ENCODE data around the gene SST.

The SST gene

GRCh38 chr3:187669675-187670504 is at the start of gene SST:
SST (minus strand) TSS chr3:187670394; CDS start chr3:187670291, 103 bp downstream.
- no peak for DNase-seq (ENCODE audit: low read depth in 2 of 2)

- no peak for DNase-seq (ENCODE audit: low read depth in 2 of 2)
These were observed 49.6 kb upstream of the SST start for GRCh38 chr3:187719628-187720336.

- no peak for DNase-seq (ENCODE audit: low read depth in 2 of 2)
These were observed 48.6 kb upstream of the SST start for GRCh38 chr3:187718802-187719201.

- no peak for DNase-seq (ENCODE audit: low read depth in 2 of 2)
These were observed 47.4 kb upstream of the SST start for GRCh38 chr3:187717572-187717971.

GRCh38 chr3:187714404-187714979 is 44.3 kb upstream of the SST start:
- DNase-seq (ENCODE audit: low read depth in 2 of 2), result peak; percentile 59 to 65

- DNase-seq (ENCODE audit: low read depth in 2 of 2), result no peak
These were observed 43.3 kb upstream of the SST start for GRCh38 chr3:187713504-187713903.

GRCh38 chr3:187709155-187709554 is 39.0 kb upstream of the SST start:
- no peak for DNase-seq (ENCODE audit: low read depth in 2 of 2)

- DNase-seq (ENCODE audit: low read depth in 2 of 2), result no peak
These were observed 38.5 kb upstream of the SST start for GRCh38 chr3:187708696-187709095.

- DNase-seq (ENCODE audit: low read depth in 2 of 2), result no peak
These were observed 36.8 kb upstream of the SST start for GRCh38 chr3:187706971-187707370.

- DNase-seq (ENCODE audit: low read depth in 2 of 2), result no peak
These were observed 35.0 kb upstream of the SST start for GRCh38 chr3:187705164-187705563.

GRCh38 chr3:187702507-187703033 is 32.4 kb upstream of the SST start, which contains the start of gene RTP2:
RTP2 (minus strand) TSS chr3:187702557; CDS start chr3:187702128, 429 bp downstream.
- no peak for DNase-seq (ENCODE audit: low read depth in 2 of 2)

GRCh38 chr3:187700249-187700648 is 30.1 kb upstream of the SST start:
- DNase-seq (ENCODE audit: low read depth in 2 of 2), result no peak

GRCh38 chr3:187698499-187699399 is 28.6 kb upstream of the SST start:
- DNase-seq (ENCODE audit: low read depth in 2 of 2), result no peak

GRCh38 chr3:187696021-187696420 is 25.8 kb upstream of the SST start:
- no peak for DNase-seq (ENCODE audit: low read depth in 2 of 2)

- DNase-seq (ENCODE audit: low read depth in 2 of 2), result no peak
These were observed 25.3 kb upstream of the SST start for GRCh38 chr3:187695449-187695848.

- no peak for DNase-seq (ENCODE audit: low read depth in 2 of 2)
These were observed 24.6 kb upstream of the SST start for GRCh38 chr3:187694801-187695200.

GRCh38 chr3:187693431-187693830 is 23.2 kb upstream of the SST start:
- DNase-seq (ENCODE audit: low read depth in 2 of 2), result no peak

GRCh38 chr3:187689984-187690383 is 19.8 kb upstream of the SST start:
- DNase-seq (ENCODE audit: low read depth in 2 of 2), result no peak

- no peak for DNase-seq (ENCODE audit: low read depth in 2 of 2)
These were observed 16.6 kb upstream of the SST start for GRCh38 chr3:187686621-187687273.

- DNase-seq (ENCODE audit: low read depth in 2 of 2), result no peak
These were observed 15.8 kb upstream of the SST start for GRCh38 chr3:187685948-187686347.

GRCh38 chr3:187684880-187685279 is 14.7 kb upstream of the SST start:
- DNase-seq (ENCODE audit: low read depth in 2 of 2), result no peak
